Measurements from ENCODE around the gene APLP2.

The APLP2 gene

GRCh38 chr11:130121445-130121978 is 51.8 kb downstream of the APLP2 start:
- no peak for DNase-seq

DNA sequence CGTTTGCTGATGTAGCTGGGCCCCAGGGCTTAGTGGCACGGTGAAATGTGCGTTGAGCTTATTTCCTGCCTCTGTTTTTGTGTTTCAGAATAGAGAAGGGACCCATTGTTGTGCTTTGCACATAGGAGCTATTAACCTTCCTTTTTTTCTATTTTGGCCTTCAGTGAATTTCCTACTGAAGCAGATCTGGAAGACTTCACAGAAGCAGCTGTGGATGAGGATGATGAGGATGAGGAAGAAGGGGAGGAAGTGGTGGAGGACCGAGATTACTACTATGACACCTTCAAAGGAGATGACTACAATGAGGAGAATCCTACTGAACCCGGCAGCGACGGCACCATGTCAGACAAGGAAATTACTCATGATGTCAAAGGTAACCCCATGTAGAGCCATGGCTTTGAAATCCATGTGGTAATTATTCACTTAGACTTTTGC is 52.5 kb downstream of the APLP2 start:
- no peak for DNase-seq

DNA sequence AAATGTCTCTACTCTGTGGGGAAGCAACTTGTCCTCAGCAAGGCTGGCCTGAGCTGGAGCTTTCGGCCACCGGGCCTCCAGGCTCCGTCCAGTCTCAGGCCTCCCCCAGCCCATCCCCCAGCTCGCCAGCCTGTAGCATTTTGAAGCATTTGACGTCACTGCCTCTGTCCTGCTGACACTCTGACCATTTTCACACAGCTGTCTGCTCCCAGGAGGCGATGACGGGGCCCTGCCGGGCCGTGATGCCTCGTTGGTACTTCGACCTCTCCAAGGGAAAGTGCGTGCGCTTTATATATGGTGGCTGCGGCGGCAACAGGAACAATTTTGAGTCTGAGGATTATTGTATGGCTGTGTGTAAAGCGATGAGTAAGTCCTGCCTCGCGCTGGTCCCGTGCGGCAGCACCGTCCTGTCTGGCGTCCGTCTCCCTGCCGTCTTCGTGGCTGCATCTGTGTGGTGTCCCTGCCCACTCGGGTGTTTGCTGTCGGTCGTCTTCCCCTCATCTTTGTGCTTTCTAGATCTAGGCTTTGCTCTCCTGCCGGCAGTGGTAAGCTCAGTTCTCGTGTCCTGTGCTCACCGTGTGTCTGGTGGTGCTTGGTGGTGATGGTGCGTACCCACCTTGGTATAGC is 53.8 kb downstream of the APLP2 start:
- DNase-seq: no peak

DNA sequence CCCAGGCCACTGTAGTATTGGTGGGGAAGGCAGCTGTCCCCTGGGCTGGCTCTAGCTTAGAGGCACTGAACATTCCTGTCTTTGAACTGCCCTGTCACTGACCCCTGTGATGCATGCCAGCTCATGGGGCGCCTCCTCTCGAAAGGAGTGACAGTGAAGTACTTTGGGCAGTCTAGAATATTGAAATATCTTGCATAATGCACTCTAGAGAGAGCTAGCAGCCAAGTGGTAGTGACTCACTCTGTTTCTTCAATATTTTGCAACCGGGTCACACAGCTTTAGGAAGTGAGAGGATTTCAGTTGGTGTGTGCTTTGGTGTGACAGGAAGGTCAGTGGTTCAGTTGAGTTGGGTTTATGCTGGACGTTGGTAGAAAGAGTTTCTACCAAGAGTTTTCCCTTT is 54.4 kb downstream of the APLP2 start:
- DNase-seq: no peak

GRCh38 chr11:130125638-130126037 is 55.9 kb downstream of the APLP2 start:
- no peak for DNase-seq

DNA sequence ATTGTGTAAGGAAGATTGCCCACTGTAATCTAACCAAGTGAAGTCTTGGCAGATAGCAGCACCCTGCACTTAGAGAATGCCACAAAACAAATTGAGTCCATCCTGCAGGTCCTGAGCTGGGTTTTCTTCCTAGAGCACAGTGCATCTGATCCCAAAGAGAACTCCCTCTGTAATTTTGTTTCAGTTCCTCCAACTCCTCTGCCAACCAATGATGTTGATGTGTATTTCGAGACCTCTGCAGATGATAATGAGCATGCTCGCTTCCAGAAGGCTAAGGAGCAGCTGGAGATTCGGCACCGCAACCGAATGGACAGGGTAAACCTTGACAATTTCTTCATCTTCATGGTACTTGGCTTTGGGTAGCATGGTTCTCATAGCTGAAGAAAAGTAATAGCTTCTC is 56.8 kb downstream of the APLP2 start:
- DNase-seq: no peak

DNA sequence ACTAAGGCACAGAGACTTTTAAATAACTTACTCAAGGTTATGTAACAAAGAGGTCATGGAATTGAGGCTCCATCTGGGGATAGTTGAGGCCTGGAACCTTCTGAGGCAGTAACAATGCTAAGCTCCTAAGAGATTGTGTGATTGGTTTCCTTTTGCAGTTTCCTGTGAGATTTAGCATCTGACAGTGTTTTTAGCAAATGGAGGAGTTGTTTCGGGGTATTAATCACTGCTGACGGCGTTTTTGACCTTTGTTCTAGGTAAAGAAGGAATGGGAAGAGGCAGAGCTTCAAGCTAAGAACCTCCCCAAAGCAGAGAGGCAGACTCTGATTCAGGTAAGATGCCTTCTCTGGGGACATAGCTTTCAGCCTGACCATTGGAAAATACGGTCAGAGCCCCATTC is 57.8 kb downstream of the APLP2 start:
- no peak for DNase-seq

- DNase-seq: no peak
Observed at GRCh38 chr11:130128626-130129025, 58.9 kb downstream of the APLP2 start.

GRCh38 chr11:130129922-130130321 is 60.2 kb downstream of the APLP2 start:
- DNase-seq: no peak

GRCh38 chr11:130131961-130132850 is 62.5 kb downstream of the APLP2 start:
- DNase-seq: peak; percentile 42

- DNase-seq: no peak
Observed at GRCh38 chr11:130133716-130134115, 64.0 kb downstream of the APLP2 start.

GRCh38 chr11:130136107-130136506 is 66.4 kb downstream of the APLP2 start:
- DNase-seq: no peak

GRCh38 chr11:130137999-130138398 is 68.3 kb downstream of the APLP2 start:
- no peak for DNase-seq

DNA sequence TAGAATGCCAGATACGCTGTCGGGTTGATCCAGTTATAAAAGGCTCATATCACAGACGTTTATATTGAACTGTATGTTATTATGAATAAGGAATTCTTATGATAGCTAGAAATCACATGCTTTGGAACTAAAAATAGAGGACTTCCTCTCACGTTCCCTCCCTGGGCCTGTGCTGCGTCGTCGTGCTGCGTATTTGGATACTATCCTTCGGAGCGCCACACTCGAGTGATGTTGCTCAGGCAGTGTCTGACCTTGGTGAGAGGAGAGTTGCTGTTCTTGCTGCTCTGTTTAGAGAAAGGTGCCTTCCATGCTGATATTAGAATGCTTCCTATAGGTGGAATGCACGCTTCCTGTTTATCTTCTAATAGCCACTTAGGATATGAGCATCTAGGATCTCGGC is 69.7 kb downstream of the APLP2 start:
- DNase-seq: no peak

DNA sequence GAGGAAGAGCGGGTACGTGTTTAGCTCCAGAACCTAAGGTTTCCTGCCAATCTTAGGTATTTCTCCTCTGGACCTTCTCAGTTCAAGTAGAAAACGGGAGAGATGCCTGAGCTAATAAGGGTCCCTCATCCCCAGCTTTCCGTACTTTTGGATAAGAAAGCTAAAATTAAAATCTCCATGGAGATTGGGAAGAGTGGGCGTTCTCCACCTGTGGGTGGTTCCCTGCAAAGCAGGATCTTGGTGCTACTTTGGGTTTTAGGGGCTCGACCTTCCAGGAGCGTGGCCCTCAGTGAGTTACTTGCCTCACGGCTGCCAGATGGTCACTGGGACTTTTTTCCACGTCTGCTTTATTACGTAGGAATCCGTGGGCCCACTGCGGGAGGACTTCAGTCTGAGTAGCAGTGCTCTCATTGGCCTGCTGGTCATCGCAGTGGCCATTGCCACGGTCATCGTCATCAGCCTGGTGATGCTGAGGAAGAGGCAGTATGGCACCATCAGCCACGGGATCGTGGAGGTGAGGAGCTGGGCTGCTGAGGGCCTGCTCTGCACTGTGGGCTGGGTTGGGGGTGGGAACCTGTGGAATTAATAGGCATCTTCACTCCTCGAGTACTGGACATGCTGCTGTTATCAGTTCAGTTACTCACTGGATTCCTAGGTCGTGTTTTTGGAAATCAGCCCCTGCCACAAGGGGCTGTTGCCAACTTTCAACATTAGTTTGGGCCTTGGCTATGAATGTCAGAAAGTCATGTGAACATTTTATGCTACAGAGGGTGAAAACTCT is 72.1 kb downstream of the APLP2 start:
- DNase-seq: no peak

DNA sequence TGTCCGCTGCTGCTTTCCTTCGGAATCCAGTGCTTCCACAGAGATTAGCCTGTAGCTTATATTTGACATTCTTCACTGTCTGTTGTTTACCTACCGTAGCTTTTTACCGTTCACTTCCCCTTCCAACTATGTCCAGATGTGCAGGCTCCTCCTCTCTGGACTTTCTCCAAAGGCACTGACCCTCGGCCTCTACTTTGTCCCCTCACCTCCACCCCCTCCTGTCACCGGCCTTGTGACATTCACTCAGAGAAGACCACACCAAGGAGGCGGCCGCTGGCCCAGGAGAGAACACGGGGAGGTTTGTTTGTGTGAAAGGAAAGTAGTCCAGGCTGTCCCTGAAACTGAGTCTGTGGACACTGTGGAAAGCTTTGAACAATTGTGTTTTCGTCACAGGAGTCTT is 74.4 kb downstream of the APLP2 start:
- no peak for DNase-seq

- DNase-seq: peak; percentile 23
Observed at GRCh38 chr11:130144861-130145281, 75.2 kb downstream of the APLP2 start.

GRCh38 chr11:130145311-130145812 is 75.7 kb downstream of the APLP2 start:
- DNase-seq: peak; percentile 26

DNA sequence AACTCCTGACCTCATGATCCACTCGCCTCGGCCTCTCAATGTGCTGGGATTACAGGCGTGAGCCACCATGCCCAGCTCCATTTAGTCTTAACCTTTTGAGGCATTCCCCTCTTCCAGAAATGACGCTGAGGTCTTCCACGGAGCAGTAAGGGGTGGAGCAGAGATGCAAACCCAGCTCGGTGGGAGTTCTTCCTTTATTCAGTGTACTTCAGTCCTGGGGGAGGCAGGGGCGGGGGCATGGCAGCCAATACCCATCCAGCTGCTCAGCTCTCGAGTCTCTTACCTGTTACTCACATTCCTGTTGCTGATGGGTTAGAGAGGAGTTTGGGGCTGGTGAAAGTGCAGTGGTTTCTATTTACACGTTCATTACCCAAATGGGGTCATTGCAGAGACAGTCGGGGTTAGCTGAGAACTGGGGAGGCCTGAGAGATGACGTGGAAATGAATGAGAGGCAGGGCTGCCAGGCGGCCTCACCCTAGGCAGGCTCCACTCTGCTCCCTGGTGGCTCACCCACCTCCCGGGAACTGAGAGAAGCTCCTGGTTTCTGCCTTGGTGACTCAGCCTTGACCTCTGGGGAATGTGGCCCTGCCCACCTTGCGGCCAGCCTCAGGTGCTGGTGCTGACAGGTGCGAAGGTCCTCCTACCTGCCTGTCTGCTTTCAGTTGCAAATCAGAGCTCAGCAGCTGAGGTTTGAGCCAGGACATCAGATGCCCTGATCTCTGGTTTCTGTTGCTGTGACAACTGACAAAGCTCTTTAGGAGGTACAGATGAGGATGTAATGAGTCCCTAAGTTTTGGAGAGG is 76.5 kb downstream of the APLP2 start:
- no peak for DNase-seq

GRCh38 chr11:130146796-130147195 is 77.1 kb downstream of the APLP2 start:
- DNase-seq: no peak

DNA sequence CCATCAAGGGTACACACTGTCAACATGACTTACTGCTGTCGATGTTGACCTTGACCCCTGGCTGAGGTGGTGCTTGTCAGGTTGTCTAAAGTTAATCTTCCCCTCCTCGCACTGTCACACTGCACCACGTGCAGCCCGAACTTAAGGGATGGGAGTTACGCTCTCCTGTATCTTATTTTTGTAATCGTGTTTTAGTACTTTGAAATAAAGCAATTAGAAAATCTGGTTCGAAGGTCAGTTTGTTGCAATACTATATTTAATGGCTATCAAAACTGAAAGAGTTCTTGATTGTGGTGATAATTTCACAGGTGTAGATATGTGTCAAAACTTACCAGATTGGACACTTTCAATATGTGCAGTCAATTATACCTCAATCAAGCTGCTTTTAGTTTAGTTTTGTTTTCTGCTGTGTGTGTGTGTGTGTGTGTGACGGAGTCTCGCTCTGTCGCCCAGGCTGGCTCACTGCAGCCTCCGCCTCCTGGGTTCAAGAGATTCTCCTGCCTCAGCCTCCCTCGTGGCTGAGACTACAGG is 79.2 kb downstream of the APLP2 start:
- no peak for DNase-seq

- no peak for DNase-seq
Observed at GRCh38 chr11:130150790-130151189, 81.1 kb downstream of the APLP2 start.
